Stimulated activated naive CD4-positive, alpha-beta T cell treated with Interleukin-2 at 50 U/mL for 16 hours (primary cell): ENCODE data around the gene CCDC171.
"Not testable (repeated sequence)": the region's sequence is repeated elsewhere in the genome, so short reads cannot be mapped to it uniquely, and the experiment has no call there.

Source experiments
- DNase-seq: peaks from one replicate; lab custom pipeline; 2025; lab: John Stamatoyannopoulos, UW

The CCDC171 gene

DNA sequence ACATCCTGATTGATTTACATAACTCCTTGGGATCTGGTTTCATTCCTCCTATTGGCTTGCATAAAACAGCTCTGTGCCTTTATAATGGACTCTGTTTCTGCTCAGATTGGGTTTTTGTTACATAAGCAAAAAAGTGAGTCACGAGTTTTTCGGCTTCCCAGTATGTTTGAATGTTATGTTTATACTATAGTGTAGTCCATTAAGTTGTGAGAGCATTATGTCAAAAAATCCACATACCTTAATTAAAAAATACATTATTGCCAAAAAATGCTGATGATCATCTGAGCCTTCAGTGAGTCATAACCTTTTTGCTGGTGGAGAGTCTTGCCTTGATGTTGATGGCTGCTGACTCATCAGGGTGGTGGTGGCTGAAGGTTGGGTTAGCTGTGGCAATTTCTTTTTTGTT lies 144.6 kb downstream of the CCDC171 start:
- no peak for DNase-seq

GRCh38 chr9:15699876-15700559 lies 147.2 kb downstream of the CCDC171 start:
- not testable (repeated sequence) for DNase-seq

DNA sequence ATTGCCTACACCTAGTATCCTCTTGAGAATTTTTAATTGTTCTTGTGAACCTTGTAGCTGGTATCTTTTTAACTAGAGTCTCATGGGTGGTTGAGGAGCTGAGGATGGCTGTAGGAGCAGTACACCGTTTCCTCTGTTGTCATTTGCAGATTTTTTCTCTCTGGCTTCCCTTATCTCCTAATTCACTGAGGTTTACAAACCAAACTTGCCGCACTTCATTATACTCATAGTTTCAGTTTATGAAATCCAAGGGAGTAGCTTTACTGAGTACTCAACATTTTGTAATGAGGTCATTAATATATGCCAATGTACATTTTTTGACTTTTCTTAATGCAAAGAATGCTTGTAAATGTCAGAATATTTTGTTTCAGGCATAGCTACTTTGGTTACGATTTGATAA lies 154.2 kb downstream of the CCDC171 start:
- no peak for DNase-seq

- no peak for DNase-seq
Observed at GRCh38 chr9:15711531-15711930, 158.7 kb downstream of the CCDC171 start.

- no peak for DNase-seq
Observed at GRCh38 chr9:15711931-15712330, 159.1 kb downstream of the CCDC171 start.

GRCh38 chr9:15714746-15715145 lies 161.9 kb downstream of the CCDC171 start:
- no peak for DNase-seq

GRCh38 chr9:15717290-15717967 lies 164.6 kb downstream of the CCDC171 start:
- DNase-seq, result no peak

DNA sequence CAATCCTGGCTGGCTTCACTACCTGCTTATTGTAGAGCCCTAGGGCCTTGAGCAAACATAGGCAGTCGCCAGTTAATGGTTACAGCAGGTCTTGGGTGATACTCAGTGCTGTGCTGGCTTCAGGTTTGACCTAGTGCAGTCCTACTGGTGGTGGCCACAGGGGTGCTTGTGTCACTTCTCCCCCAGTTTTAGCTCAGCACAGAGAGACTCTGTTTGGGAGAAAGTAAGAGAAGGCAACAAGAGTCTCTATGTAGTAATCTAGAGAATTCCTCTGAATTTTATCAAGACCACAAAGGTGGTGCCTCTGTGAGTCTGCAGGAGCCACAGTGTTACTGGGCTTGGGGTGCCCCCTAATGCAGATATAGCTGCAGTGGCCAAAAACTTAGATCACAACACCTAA lies 165.6 kb downstream of the CCDC171 start:
- DNase-seq, result no peak

GRCh38 chr9:15720861-15721260 lies 168.0 kb downstream of the CCDC171 start:
- no peak for DNase-seq

DNA sequence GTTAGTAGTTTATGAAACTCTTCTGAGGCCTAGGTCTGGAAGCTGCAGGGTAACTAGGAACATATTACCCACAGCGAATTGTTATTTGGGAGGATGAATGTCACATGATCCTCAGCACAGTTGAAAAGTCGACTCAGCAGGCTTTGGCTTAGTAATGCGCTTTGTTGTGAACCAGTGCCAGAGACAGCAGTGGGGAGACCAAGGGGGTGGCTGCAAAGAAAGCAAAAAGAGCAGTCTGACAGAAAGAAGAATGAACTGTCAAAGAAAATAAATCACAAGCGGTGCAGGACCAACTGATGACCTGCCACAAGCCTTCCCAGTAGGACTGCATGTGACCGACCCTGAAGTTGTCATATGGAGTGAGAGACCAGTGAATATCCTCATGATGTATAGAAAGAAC lies 170.0 kb downstream of the CCDC171 start:
- DNase-seq, result no peak

GRCh38 chr9:15724016-15724415 lies 171.2 kb downstream of the CCDC171 start:
- no peak for DNase-seq

DNA sequence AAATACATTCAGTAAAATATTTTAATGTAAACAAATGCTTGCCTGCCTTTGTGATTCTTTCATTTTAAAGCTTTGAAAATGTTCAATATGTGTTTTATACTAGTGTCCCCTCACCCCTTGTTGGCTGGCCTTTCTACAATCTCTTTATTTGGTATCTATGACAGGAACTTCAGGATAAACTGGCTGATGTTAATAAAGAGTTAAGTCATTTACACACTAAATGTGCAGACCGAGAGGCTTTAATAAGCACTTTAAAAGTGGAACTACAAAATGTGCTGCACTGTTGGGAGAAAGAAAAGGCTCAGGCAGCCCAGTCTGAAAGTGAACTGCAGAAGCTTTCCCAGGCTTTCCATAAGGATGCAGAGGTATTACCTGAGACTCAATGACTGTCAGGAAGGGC lies 171.8 kb downstream of the CCDC171 start:
- no peak for DNase-seq

GRCh38 chr9:15725953-15726352 lies 173.1 kb downstream of the CCDC171 start:
- no peak for DNase-seq

DNA sequence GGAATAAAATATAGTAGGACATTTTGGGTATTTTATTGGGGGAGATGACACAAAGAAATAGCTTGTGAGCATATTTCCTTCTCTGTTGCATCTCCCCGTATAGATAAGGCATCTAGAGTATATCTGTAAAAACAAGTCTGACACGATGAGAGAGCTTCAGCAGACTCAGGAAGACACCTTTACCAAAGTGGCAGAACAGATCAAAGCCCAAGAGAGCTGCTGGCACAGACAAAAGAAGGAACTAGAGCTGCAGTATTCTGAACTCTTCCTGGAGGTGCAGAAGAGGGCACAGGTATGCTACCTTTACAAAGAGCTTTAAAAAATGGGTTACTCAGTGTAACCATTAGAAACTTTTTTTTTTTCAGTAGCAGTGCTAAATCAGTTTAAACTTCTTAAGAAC lies 176.7 kb downstream of the CCDC171 start:
- no peak for DNase-seq

- DNase-seq, result no peak
Observed at GRCh38 chr9:15735083-15735857, 182.4 kb downstream of the CCDC171 start.

DNA sequence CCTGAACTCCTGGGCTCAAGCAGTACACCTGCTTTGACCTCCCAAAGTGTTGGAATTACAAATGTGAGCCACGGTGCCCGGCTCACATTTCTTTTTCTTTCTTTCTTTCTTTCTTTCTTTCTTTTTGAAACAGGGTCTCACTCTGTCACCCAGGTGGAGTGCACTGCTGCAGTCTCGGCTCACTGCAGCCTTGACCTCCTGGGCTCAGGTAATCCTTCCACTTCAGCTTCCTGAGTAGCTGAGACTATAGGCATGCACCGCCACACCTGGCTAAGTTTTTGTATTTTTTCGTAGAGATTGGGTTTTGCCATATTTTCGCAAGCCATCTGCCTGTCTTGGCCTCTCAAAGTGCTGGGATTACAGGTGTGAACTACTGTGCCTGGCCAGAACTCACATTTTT lies 183.7 kb downstream of the CCDC171 start:
- DNase-seq, result no peak

DNA sequence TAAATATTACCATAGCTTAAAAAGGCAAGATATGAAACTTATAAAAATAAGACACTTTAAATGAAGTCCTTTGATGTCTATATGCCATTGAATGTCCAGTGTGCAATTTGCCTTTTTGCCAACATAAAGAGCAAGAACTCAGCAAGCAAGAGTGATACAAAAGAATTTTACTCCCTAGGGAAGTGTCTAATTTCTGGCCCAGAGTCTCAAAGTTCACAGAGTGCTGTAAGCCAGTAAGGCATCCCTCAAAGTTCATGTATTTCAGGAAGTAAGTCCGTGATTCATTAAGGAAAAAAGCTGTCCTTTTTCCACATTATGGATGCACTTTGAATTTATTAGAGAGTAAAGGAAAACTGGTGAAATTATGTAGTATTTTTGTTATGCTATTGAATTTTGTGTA lies 185.2 kb downstream of the CCDC171 start:
- no peak for DNase-seq

GRCh38 chr9:15741015-15741414 lies 188.2 kb downstream of the CCDC171 start:
- no peak for DNase-seq

DNA sequence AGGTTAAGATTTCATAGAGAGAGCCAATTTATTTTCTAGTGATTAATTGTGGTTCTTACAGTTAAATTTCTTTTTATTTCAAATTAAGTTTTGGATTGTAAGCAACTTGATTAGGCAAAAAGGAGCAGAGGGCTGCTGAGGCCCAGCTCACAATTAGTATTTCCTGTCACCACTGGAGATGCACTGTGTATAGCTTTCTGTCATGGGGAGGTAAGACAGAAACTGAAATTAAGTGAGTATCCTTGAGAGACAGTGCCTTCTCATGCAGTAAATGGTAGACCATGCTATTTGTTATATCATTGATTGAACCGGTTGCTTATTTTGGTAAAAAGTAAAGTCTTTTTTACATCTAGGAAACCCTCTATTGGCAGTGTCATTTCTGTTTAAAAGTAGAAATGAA lies 190.7 kb downstream of the CCDC171 start:
- DNase-seq, result no peak

DNA sequence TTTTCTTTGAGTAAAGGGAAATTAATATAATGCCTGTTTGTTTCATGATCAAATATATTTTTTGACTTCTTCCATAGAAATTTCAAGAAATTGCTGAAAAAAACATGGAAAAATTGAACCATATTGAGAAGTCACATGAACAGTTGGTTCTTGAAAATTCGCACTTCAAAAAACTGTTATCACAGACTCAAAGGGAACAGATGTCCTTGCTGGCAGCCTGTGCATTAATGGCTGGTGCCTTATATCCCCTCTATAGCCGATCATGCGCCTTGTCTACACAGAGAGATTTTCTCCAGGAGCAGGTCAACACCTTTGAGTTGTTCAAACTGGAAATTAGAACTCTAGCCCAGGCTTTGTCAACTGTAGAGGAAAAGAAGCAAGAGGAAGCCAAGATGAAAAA lies 191.4 kb downstream of the CCDC171 start:
- DNase-seq, result no peak

GRCh38 chr9:15746905-15747304 lies 194.1 kb downstream of the CCDC171 start:
- no peak for DNase-seq

DNA sequence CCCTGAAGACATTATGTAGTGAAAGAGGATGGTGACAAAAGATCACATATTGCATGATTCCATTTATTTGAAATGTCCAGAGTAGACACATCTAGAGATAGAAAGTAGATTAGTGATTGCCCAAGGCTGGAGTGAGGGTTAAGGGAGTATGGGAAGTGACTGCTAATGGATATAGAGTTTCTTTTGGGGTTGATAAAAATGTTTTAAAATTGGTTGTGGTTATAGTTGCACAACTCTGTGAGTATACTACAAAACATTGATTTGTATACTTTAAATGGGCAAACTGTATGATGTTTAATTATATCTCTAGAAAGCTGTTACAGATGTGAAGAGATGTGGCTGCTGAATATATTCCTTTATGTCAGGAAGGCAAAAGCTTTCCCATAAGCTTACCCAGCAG lies 202.8 kb downstream of the CCDC171 start:
- no peak for DNase-seq

DNA sequence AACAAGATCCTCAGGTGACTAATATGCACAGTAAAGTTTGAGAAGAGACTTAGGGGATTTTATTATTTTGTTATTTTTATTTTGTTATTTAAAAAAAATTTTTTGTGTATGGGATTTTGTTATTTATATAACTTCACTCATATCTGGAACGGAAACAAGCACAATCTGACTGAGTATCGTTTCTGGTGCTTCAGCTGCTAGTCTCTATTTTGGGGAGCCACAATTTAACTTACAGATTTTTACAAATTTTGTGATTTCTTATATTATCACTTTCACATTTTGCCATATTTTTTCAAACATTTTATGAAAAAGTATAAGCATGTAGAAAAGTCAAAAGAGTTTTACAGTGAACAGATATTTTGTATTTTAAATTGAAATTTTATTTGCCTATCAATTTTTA lies 208.7 kb downstream of the CCDC171 start:
- no peak for DNase-seq
